ENCODE data around the gene SPTBN2. TPM values are rescaled to one million over a fixed set of nuclear protein-coding genes. Genes with fewer than 3 reads are reported as not detected.

The SPTBN2 gene
- 0.73 and 0.99 TPM in 2 replicates for total RNA-seq

- peaks cover 5% of the 10 kb centered on the region for H3K4me1 Mint-ChIP-seq (ENCODE audit: low read depth)
- DNase-seq (ENCODE audit: low spot score): no peak
- peaks cover 4% of the 10 kb centered on the region for H3K36me3 Mint-ChIP-seq (ENCODE audit: low read depth)
- H3K27me3 Mint-ChIP-seq (ENCODE audit: low read depth): peaks cover 69% of the 10 kb centered on the region
- peak within 1 kb of the TSS; percentile 81 for H3K4me3 Mint-ChIP-seq (ENCODE audit: low read depth)
- no peak within 1 kb of the TSS for H3K27ac Mint-ChIP-seq
- intact Hi-C loops (cut with micrococcal nuclease): no loop called here
- H3K9me3 Mint-ChIP-seq: no peaks in the 10 kb centered on the region
Measured at GRCh38 chr11:66728693-66729385, at the start of gene SPTBN2. Gene SPTBN2, minus strand, starts transcription at chr11:66729216. Its CDS starts 7,976 bp downstream, at chr11:66721240.

- H3K27ac Mint-ChIP-seq: no peak overlapping the region
- no peak for DNase-seq (ENCODE audit: low spot score)
- no peaks in the 10 kb centered on the region for H3K36me3 Mint-ChIP-seq (ENCODE audit: low read depth)
- intact Hi-C loops (cut with micrococcal nuclease): no loop called here
- no peaks in the 10 kb centered on the region for H3K4me1 Mint-ChIP-seq (ENCODE audit: low read depth)
- no peak overlapping the region for H3K4me3 Mint-ChIP-seq (ENCODE audit: low read depth)
- no peaks in the 10 kb centered on the region for H3K9me3 Mint-ChIP-seq
- no peaks in the 10 kb centered on the region for H3K27me3 Mint-ChIP-seq (ENCODE audit: low read depth)
Measured at GRCh38 chr11:66768818-66769217, 39.8 kb upstream of the SPTBN2 start.

- Mint-ChIP-seq H3K27me3 (ENCODE audit: low read depth) (no peaks in the 10 kb centered on the region), H3K36me3 (ENCODE audit: low read depth) (no peaks in the 10 kb centered on the region), H3K9me3 (no peaks in the 10 kb centered on the region), H3K27ac (no peak overlapping the region), H3K4me1 (ENCODE audit: low read depth) (no peaks in the 10 kb centered on the region), H3K4me3 (ENCODE audit: low read depth) (no peak overlapping the region)
- intact Hi-C loops (cut with micrococcal nuclease): no loop called here
- DNase-seq (ENCODE audit: low spot score): no peak
Measured at GRCh38 chr11:66768088-66768521, 39.1 kb upstream of the SPTBN2 start.

- intact Hi-C loops (cut with micrococcal nuclease): no loop called here
- Mint-ChIP-seq H3K27me3 (ENCODE audit: low read depth) (no peaks in the 10 kb centered on the region), H3K4me1 (ENCODE audit: low read depth) (no peaks in the 10 kb centered on the region), H3K36me3 (ENCODE audit: low read depth) (no peaks in the 10 kb centered on the region), H3K4me3 (ENCODE audit: low read depth) (no peak overlapping the region), H3K27ac (no peak overlapping the region), H3K9me3 (no peaks in the 10 kb centered on the region)
- no peak for DNase-seq (ENCODE audit: low spot score)
Measured at GRCh38 chr11:66767666-66768065, 38.6 kb upstream of the SPTBN2 start.

GRCh38 chr11:66766681-66767080 lies 37.7 kb upstream of the SPTBN2 start:
- Mint-ChIP-seq H3K9me3 (no peaks in the 10 kb centered on the region), H3K4me1 (ENCODE audit: low read depth) (no peaks in the 10 kb centered on the region), H3K27ac (no peak overlapping the region), H3K4me3 (ENCODE audit: low read depth) (no peak overlapping the region), H3K36me3 (ENCODE audit: low read depth) (no peaks in the 10 kb centered on the region), H3K27me3 (ENCODE audit: low read depth) (no peaks in the 10 kb centered on the region)
- intact Hi-C loops (cut with micrococcal nuclease): no loop called here
- DNase-seq (ENCODE audit: low spot score): no peak

GRCh38 chr11:66762088-66762487 lies 33.1 kb upstream of the SPTBN2 start:
- no peaks in the 10 kb centered on the region for H3K36me3 Mint-ChIP-seq (ENCODE audit: low read depth)
- H3K27me3 Mint-ChIP-seq (ENCODE audit: low read depth): no peaks in the 10 kb centered on the region
- no peak overlapping the region for H3K27ac Mint-ChIP-seq
- intact Hi-C loops (cut with micrococcal nuclease): no loop called here
- DNase-seq (ENCODE audit: low spot score): no peak
- H3K4me1 Mint-ChIP-seq (ENCODE audit: low read depth): no peaks in the 10 kb centered on the region
- H3K4me3 Mint-ChIP-seq (ENCODE audit: low read depth): no peak overlapping the region
- H3K9me3 Mint-ChIP-seq: no peaks in the 10 kb centered on the region

GRCh38 chr11:66752148-66752547 lies 23.1 kb upstream of the SPTBN2 start:
- no peak for DNase-seq (ENCODE audit: low spot score)
- no peaks in the 10 kb centered on the region for H3K4me1 Mint-ChIP-seq (ENCODE audit: low read depth)
- no peak overlapping the region for H3K4me3 Mint-ChIP-seq (ENCODE audit: low read depth)
- no peaks in the 10 kb centered on the region for H3K9me3 Mint-ChIP-seq
- H3K27me3 Mint-ChIP-seq (ENCODE audit: low read depth): no peaks in the 10 kb centered on the region
- H3K36me3 Mint-ChIP-seq (ENCODE audit: low read depth): no peaks in the 10 kb centered on the region
- intact Hi-C loops (cut with micrococcal nuclease): loop anchor here (10.0 kb wide), 1 partner anchor 63 kb away; no protein-coding TSS in a partner anchor
- H3K27ac Mint-ChIP-seq: no peak overlapping the region

- intact Hi-C loops (cut with micrococcal nuclease): loop anchor here (10.0 kb wide), 1 partner anchor 86 kb away; no protein-coding TSS in a partner anchor
- H3K4me1 Mint-ChIP-seq (ENCODE audit: low read depth): no peaks in the 10 kb centered on the region
- H3K36me3 Mint-ChIP-seq (ENCODE audit: low read depth): no peaks in the 10 kb centered on the region
- no peaks in the 10 kb centered on the region for H3K9me3 Mint-ChIP-seq
- no peak for DNase-seq (ENCODE audit: low spot score)
- H3K27ac Mint-ChIP-seq: no peak overlapping the region
- no peak overlapping the region for H3K4me3 Mint-ChIP-seq (ENCODE audit: low read depth)
- H3K27me3 Mint-ChIP-seq (ENCODE audit: low read depth): no peaks in the 10 kb centered on the region
Measured at GRCh38 chr11:66749091-66749490, 20.1 kb upstream of the SPTBN2 start.

GRCh38 chr11:66747480-66747879 lies 18.5 kb upstream of the SPTBN2 start:
- Mint-ChIP-seq H3K27me3 (ENCODE audit: low read depth) (no peaks in the 10 kb centered on the region), H3K4me1 (ENCODE audit: low read depth) (no peaks in the 10 kb centered on the region), H3K27ac (no peak overlapping the region), H3K9me3 (no peaks in the 10 kb centered on the region), H3K4me3 (ENCODE audit: low read depth) (no peak overlapping the region), H3K36me3 (ENCODE audit: low read depth) (no peaks in the 10 kb centered on the region)
- DNase-seq (ENCODE audit: low spot score): no peak
- intact Hi-C loops (cut with micrococcal nuclease): loop anchor here (10.0 kb wide), 1 partner anchor 87 kb away; no protein-coding TSS in a partner anchor

- peak overlapping the region; percentile 97 for H3K4me3 Mint-ChIP-seq (ENCODE audit: low read depth)
- intact Hi-C loops (cut with micrococcal nuclease): loop anchor here (10.0 kb wide), 1 partner anchor 89 kb away; no protein-coding TSS in a partner anchor
Measured at GRCh38 chr11:66745356-66746235, 16.6 kb upstream of the SPTBN2 start.

GRCh38 chr11:66744485-66745355 lies 15.7 kb upstream of the SPTBN2 start:
- intact Hi-C loops (cut with micrococcal nuclease): loop anchor here (10.0 kb wide), 1 partner anchor 90 kb away; no protein-coding TSS in a partner anchor
- no peaks in the 10 kb centered on the region for H3K27me3 Mint-ChIP-seq (ENCODE audit: low read depth)

More at GRCh38 chr11:66745356-66746235, 16.6 kb upstream of the SPTBN2 start:
- no peaks in the 10 kb centered on the region for H3K36me3 Mint-ChIP-seq (ENCODE audit: low read depth)
- H3K27me3 Mint-ChIP-seq (ENCODE audit: low read depth): no peaks in the 10 kb centered on the region
- peaks cover 8% of the 10 kb centered on the region for H3K9me3 Mint-ChIP-seq
- no peaks in the 10 kb centered on the region for H3K4me1 Mint-ChIP-seq (ENCODE audit: low read depth)
- peak; percentile 16 for DNase-seq (ENCODE audit: low spot score)
- no peak overlapping the region for H3K27ac Mint-ChIP-seq

GRCh38 chr11:66743271-66743968 lies 14.4 kb upstream of the SPTBN2 start:
- Mint-ChIP-seq H3K36me3 (ENCODE audit: low read depth) (no peaks in the 10 kb centered on the region), H3K27me3 (ENCODE audit: low read depth) (no peaks in the 10 kb centered on the region), H3K4me3 (ENCODE audit: low read depth) (peak overlapping the region; percentile 97), H3K27ac (no peak overlapping the region), H3K4me1 (ENCODE audit: low read depth) (no peaks in the 10 kb centered on the region), H3K9me3 (peaks cover 8% of the 10 kb centered on the region)
- no peak for DNase-seq (ENCODE audit: low spot score)
- intact Hi-C loops (cut with micrococcal nuclease): loop anchor here (10.0 kb wide), 1 partner anchor 91 kb away; no protein-coding TSS in a partner anchor

More at GRCh38 chr11:66744485-66745355, 15.7 kb upstream of the SPTBN2 start:
- Mint-ChIP-seq H3K9me3 (peaks cover 8% of the 10 kb centered on the region), H3K4me3 (ENCODE audit: low read depth) (peak overlapping the region; percentile 97), H3K27ac (peak overlapping the region; percentile 80), H3K36me3 (ENCODE audit: low read depth) (no peaks in the 10 kb centered on the region), H3K4me1 (ENCODE audit: low read depth) (no peaks in the 10 kb centered on the region)
- DNase-seq (ENCODE audit: low spot score): peak; percentile 89

Measured in activated T-helper 2 cell treated with anti-CD3 and anti-CD28 coated beads, Interferon-gamma antibody, Interleukin-2, Interleukin-4, amounts not matched to agents 10 μg/mL and 5 μg/mL and 100 μg/mL, durations not matched to agents 14 hours and 24 hours and 36 hours (primary cell).